Measurements from ENCODE around the gene RASSF7.

DNA sequence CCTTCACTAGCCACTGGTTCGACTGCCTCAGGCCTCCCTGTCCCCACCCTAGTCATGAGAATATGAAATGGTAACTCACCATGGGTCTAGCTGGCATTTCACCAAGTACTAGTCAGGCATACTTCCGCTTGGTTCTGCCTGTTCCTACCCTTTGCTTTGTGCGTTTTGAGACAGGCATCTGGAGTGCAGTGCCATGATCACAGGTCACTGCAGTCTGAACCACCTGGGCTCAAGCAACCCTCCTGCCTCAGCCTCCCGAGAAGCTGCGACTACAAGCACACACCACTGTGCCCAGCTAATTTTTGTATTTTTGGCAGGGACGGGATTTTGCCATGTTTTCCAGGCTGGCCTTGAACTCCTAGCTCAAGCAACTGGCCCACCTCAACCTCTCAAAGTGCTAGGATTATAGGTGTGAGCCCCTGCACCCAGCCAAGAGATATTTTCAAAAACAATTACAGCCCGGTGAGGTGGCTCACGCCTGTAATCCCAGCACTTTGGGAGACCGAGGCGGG, 39.5 kb upstream of the RASSF7 start:
- TF ChIP-seq, protein P1, sequence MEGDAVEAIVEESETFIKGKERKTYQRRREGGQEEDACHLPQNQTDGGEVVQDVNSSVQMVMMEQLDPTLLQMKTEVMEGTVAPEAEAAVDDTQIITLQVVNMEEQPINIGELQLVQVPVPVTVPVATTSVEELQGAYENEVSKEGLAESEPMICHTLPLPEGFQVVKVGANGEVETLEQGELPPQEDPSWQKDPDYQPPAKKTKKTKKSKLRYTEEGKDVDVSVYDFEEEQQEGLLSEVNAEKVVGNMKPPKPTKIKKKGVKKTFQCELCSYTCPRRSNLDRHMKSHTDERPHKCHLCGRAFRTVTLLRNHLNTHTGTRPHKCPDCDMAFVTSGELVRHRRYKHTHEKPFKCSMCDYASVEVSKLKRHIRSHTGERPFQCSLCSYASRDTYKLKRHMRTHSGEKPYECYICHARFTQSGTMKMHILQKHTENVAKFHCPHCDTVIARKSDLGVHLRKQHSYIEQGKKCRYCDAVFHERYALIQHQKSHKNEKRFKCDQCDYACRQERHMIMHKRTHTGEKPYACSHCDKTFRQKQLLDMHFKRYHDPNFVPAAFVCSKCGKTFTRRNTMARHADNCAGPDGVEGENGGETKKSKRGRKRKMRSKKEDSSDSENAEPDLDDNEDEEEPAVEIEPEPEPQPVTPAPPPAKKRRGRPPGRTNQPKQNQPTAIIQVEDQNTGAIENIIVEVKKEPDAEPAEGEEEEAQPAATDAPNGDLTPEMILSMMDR (IDR thresholded peaks at IDR 0.05), result no peak
- TF ChIP-seq POLR2A (IDR thresholded peaks at IDR 0.05), result no peak
